K562 (cell line): Measurements from ENCODE around the gene AKAP6.

Experiments used
- FOS ChIP-seq: IDR thresholded peaks from 3 replicates; pipeline ENCODE4 v1.6.1; 2011; ENCODE audit not compliant: insufficient read length; ENCODE audit errors: extremely low read depth
- MYC ChIP-seq, 2 experiments: fragments of 250-450 bp in 1 of 2; sonication (Bioruptor Pico) in 1 of 2; IDR thresholded peaks; 2 replicates each; pipeline versions ENCODE4 v1.5.1 to v1.6.1; 2012 to 2021; ENCODE audit warnings: low read depth in 2 of 2, borderline replicate concordance in 1 of 2, improper control_type of control experiment in 1 of 2, low read length in 1 of 2, mild to moderate bottlenecking in 1 of 2, moderate library complexity in 1 of 2
- SLC30A9 ChIP-seq: fragments of 250-450 bp; sonication (Bioruptor Pico); IDR thresholded peaks from 2 replicates; pipeline ENCODE4 v1.8.0; 2022; ENCODE audit warnings: mild to moderate bottlenecking, moderate library complexity
- SOX6 ChIP-seq: fragments of 450-650 bp; IDR thresholded peaks from 2 replicates; pipeline ENCODE4 v1.6.1; 2014; ENCODE audit warnings: mild to moderate bottlenecking
- ZZZ3 ChIP-seq: fragments of 450-650 bp; IDR thresholded peaks from 2 replicates; pipeline ENCODE4 v1.6.1; 2016; ENCODE audit warnings: antibody characterized with exemption, mild to moderate bottlenecking, moderate library complexity
- TF ChIP-seq, protein P1 (sequence below), 3 experiments: IDR thresholded peaks in 2 of 3; conservative IDR thresholded peaks in 1 of 3; 2 replicates each; pipeline ENCODE4 v1.5.1; 2011 to 2012; ENCODE audit warnings: low read length in 3 of 3, mild to moderate bottlenecking in 3 of 3, control low read depth in 2 of 3, improper control_type of control experiment in 1 of 3, inconsistent platforms in 1 of 3, low read depth in 1 of 3, mixed read lengths in 1 of 3, moderate library complexity in 1 of 3; ENCODE audit not compliant: insufficient read depth in 2 of 3
- TF ChIP-seq, protein P2 (sequence below), 2 experiments: fragments of 450-650 bp in 1 of 2; sonication (generic) in 1 of 2; formaldehyde crosslinking in 1 of 2; IDR thresholded peaks in 1 of 2; conservative IDR thresholded peaks in 1 of 2; 2 replicates each; pipeline versions ENCODE4 v1.6.1 to v1.8.1; 2016 to 2023; ENCODE audit warnings: mild to moderate bottlenecking in 2 of 2, moderate library complexity in 2 of 2, inconsistent platforms in 1 of 2, missing genetic modification reagents in 1 of 2

DNA sequence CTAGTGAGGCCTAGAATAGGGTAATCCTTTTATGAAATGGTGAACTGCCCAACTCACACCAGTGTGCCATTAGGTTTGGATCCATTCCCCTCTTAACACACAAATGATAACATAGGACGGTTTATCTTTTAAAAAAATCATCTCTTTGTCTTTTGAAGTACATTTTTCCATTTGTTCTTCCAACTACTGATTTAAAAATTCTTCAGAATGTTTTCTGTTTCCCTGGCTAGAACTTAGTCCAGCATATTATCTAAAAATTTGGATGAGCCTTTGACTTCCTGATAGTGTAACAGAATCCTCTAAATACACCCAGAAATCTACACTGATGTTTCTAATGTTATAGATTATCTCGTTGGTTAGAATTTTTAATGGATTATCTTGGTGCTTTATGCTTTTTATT, 359.8 kb downstream of the AKAP6 start:
- no peak for TF ChIP-seq ZZZ3
- no peak for TF ChIP-seq SLC30A9
- no peak for TF ChIP-seq MYC (IDR thresholded peaks at IDR 0.05; ENCODE audit: low read depth, low read length)
- no peak for TF ChIP-seq MYC (CRISPR knock-in tag; IDR thresholded peaks at IDR 0.05; ENCODE audit: borderline replicate concordance, low read depth)
- TF ChIP-seq, protein P1, sequence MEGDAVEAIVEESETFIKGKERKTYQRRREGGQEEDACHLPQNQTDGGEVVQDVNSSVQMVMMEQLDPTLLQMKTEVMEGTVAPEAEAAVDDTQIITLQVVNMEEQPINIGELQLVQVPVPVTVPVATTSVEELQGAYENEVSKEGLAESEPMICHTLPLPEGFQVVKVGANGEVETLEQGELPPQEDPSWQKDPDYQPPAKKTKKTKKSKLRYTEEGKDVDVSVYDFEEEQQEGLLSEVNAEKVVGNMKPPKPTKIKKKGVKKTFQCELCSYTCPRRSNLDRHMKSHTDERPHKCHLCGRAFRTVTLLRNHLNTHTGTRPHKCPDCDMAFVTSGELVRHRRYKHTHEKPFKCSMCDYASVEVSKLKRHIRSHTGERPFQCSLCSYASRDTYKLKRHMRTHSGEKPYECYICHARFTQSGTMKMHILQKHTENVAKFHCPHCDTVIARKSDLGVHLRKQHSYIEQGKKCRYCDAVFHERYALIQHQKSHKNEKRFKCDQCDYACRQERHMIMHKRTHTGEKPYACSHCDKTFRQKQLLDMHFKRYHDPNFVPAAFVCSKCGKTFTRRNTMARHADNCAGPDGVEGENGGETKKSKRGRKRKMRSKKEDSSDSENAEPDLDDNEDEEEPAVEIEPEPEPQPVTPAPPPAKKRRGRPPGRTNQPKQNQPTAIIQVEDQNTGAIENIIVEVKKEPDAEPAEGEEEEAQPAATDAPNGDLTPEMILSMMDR (IDR thresholded peaks at IDR 0.05 in 2 of 3, conservative IDR thresholded peaks at IDR 0.05 in 1 of 3; ENCODE audit: insufficient read depth in 2 of 3, low read depth in 1 of 3, low read length in 3 of 3) = no peak
- TF ChIP-seq, protein P2, sequence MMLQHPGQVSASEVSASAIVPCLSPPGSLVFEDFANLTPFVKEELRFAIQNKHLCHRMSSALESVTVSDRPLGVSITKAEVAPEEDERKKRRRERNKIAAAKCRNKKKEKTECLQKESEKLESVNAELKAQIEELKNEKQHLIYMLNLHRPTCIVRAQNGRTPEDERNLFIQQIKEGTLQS (IDR thresholded peaks at IDR 0.05) = no peak
- TF ChIP-seq, protein P2 (CRISPR knock-in tag; conservative IDR thresholded peaks at IDR 0.05) = no peak
- TF ChIP-seq FOS = no peak
- no peak for TF ChIP-seq SOX6
